ENCODE results near the gene BHLHE23. TPM values are rescaled to one million over a fixed set of nuclear protein-coding genes. Genes with fewer than 3 reads are reported as not detected.

Gene BHLHE23
- total RNA-seq, 1 donor from 2014 or later = not detected

- Histone ChIP-seq H3K9me3 (ENCODE audit: low read depth) (no peaks in the 10 kb centered on the region), H3K4me3 (no peak overlapping the region), H3K4me2 (no peak overlapping the region), H2AFZ (replicated peaks) (no peak overlapping the region), H3K9ac (no peak overlapping the region), H3K79me2 (ENCODE audit: low read depth) (no peaks in the 10 kb centered on the region), H4K20me1 (ENCODE audit: low read depth) (no peaks in the 10 kb centered on the region), H3K27me3 (peaks cover 24% of the 10 kb centered on the region), H3K36me3 (no peaks in the 10 kb centered on the region), H3F3A (ENCODE audit: low read depth) (no peaks in the 10 kb centered on the region), H3K4me1 (no peaks in the 10 kb centered on the region), H3K27ac (no peak overlapping the region)
- Mint-ChIP-seq H3K36me3 (no peaks in the 10 kb centered on the region), H3K27me3 (ENCODE audit: insufficient read depth, low read depth) (peaks cover 12% of the 10 kb centered on the region), H3K4me1 (no peaks in the 10 kb centered on the region), H3K4me3 (no peak overlapping the region), H3K27ac (no peak overlapping the region), H3K9me3 (peaks cover 2% of the 10 kb centered on the region)
- TF ChIP-seq CTCF (IDR thresholded peaks at IDR 0.05) = no peak
- TF ChIP-seq EZH2phosphoT487 (IDR thresholded peaks at IDR 0.05) = no peak
- TF ChIP-seq EZH2 (IDR thresholded peaks at IDR 0.05) = no peak
- DNase-seq (ENCODE audit: low spot score) = no peak
Observed at GRCh38 chr20:63045991-63046390, 39.2 kb upstream of the BHLHE23 start.

GRCh38 chr20:63045401-63045800 is 38.6 kb upstream of the BHLHE23 start:
- H3F3A ChIP-seq (ENCODE audit: low read depth) = no peaks in the 10 kb centered on the region
- Mint-ChIP-seq H3K27me3 (ENCODE audit: insufficient read depth, low read depth) (peaks cover 10% of the 10 kb centered on the region), H3K27ac (no peak overlapping the region)

GRCh38 chr20:63044605-63045004 is 37.8 kb upstream of the BHLHE23 start:
- H3K27ac Mint-ChIP-seq = no peak overlapping the region
- no peaks in the 10 kb centered on the region for H3K36me3 Mint-ChIP-seq
- Histone ChIP-seq H3K27me3 (peaks cover 29% of the 10 kb centered on the region), H3K36me3 (no peaks in the 10 kb centered on the region), H3K79me2 (ENCODE audit: low read depth) (no peaks in the 10 kb centered on the region), H3K4me2 (no peak overlapping the region), H3K9ac (no peak overlapping the region), H3K4me1 (no peaks in the 10 kb centered on the region), H3K4me3 (no peak overlapping the region), H3K9me3 (ENCODE audit: low read depth) (no peaks in the 10 kb centered on the region), H4K20me1 (ENCODE audit: low read depth) (no peaks in the 10 kb centered on the region), H2AFZ (replicated peaks) (no peak overlapping the region), H3F3A (ENCODE audit: low read depth) (no peaks in the 10 kb centered on the region), H3K27ac (no peak overlapping the region)
- H3K4me3 Mint-ChIP-seq = no peak overlapping the region
- no peaks in the 10 kb centered on the region for H3K9me3 Mint-ChIP-seq
- H3K4me1 Mint-ChIP-seq = no peaks in the 10 kb centered on the region
- peaks cover 12% of the 10 kb centered on the region for H3K27me3 Mint-ChIP-seq (ENCODE audit: insufficient read depth, low read depth)
- DNase-seq (ENCODE audit: low spot score) = no peak
- no peak for TF ChIP-seq CTCF (IDR thresholded peaks at IDR 0.05)
- TF ChIP-seq EZH2phosphoT487 (IDR thresholded peaks at IDR 0.05) = no peak
- no peak for TF ChIP-seq EZH2 (IDR thresholded peaks at IDR 0.05)

More at GRCh38 chr20:63045401-63045800, 38.6 kb upstream of the BHLHE23 start:
- Histone ChIP-seq H3K9ac (no peak overlapping the region), H3K4me3 (no peak overlapping the region), H3K4me1 (no peaks in the 10 kb centered on the region), H2AFZ (replicated peaks) (no peak overlapping the region), H4K20me1 (ENCODE audit: low read depth) (no peaks in the 10 kb centered on the region), H3K27me3 (peaks cover 24% of the 10 kb centered on the region), H3K9me3 (ENCODE audit: low read depth) (no peaks in the 10 kb centered on the region), H3K27ac (no peak overlapping the region), H3K36me3 (no peaks in the 10 kb centered on the region), H3K79me2 (ENCODE audit: low read depth) (no peaks in the 10 kb centered on the region), H3K4me2 (no peak overlapping the region)
- no peaks in the 10 kb centered on the region for H3K9me3 Mint-ChIP-seq
- DNase-seq (ENCODE audit: low spot score) = no peak
- no peaks in the 10 kb centered on the region for H3K36me3 Mint-ChIP-seq
- TF ChIP-seq CTCF (IDR thresholded peaks at IDR 0.05) (no peak), EZH2 (IDR thresholded peaks at IDR 0.05) (no peak), EZH2phosphoT487 (IDR thresholded peaks at IDR 0.05) (no peak)
- no peak overlapping the region for H3K4me3 Mint-ChIP-seq
- no peaks in the 10 kb centered on the region for H3K4me1 Mint-ChIP-seq
